Tibial nerve (tissue), 4 donors: Measurements from ENCODE around the gene SMAD1. TPM values are rescaled to one million over a fixed set of nuclear protein-coding genes. Genes with fewer than 3 reads are reported as not detected.

Experiments used
- DNase-seq, 2 donors: peaks; one replicate each; pipeline ENCODE4 v3.0.0-alpha.2; 2019; ENCODE audit warnings: low spot score in 2 of 2
- H3K27ac ChIP-seq, 4 donors: fragments of 200-600 bp; sonication (generic) in 3 of 4; one replicate each; pipeline ENCODE4 v1.5.1; 2017 to 2019; ENCODE audit warnings: mild to moderate bottlenecking in 1 of 4
- H3K27me3 ChIP-seq, 2 donors: fragments of 200-600 bp; sonication (generic) in 1 of 2; one replicate each; pipeline versions ENCODE4 v1.5.1 to v1.6.0; 2017 to 2019
- H3K36me3 ChIP-seq, 3 donors: fragments of 200-600 bp; sonication (generic); one replicate each; pipeline ENCODE4 v1.5.1; 2018 to 2019
- H3K4me1 ChIP-seq, 4 donors: fragments of 200-600 bp; sonication (generic) in 3 of 4; one replicate each; pipeline ENCODE4 v1.5.1; 2017 to 2019
- H3K4me3 ChIP-seq, 4 donors: fragments of 200-600 bp; sonication (generic) in 3 of 4; one replicate each; pipeline ENCODE4 v1.5.1; 2017 to 2019; ENCODE audit warnings: mild to moderate bottlenecking in 1 of 4, moderate library complexity in 1 of 4
- H3K9me3 ChIP-seq, 4 donors: fragments of 200-600 bp; sonication (generic) in 3 of 4; one replicate each; pipeline ENCODE4 v1.5.1; 2017 to 2019
- EP300 ChIP-seq, 2 donors: sonication (generic); formaldehyde crosslinking; IDR thresholded peaks; one replicate each; pipeline ENCODE4 v1.6.1; 2017; ENCODE audit warnings: antibody characterized with exemption in 2 of 2, mild to moderate bottlenecking in 1 of 2
- POLR2A ChIP-seq, 2 donors: fragments of 450-650 bp; IDR thresholded peaks; one replicate each; pipeline ENCODE4 v1.6.1; 2017; ENCODE audit warnings: antibody characterized with exemption in 2 of 2, mild to moderate bottlenecking in 2 of 2, moderate library complexity in 2 of 2
- WGBS, 2 donors: methylation state at CpG; one replicate each; pipeline ENCODE4 v1.1.5; 2018; 5-methylcytosine and 5-hydroxymethylcytosine counted together
- total RNA-seq, 4 donors: library from RNA; depleted of rRNA; stranded (reverse); fragments of >200 nt; gene quantifications; one replicate each; pipeline ENCODE4 v1.1.0, GENCODE V29; 2016
- TF ChIP-seq, protein P1 (sequence below), 5 experiments: fragments of 200-600 bp in 3 of 5; fragments of 450-650 bp in 2 of 5; sonication (generic) in 3 of 5; IDR thresholded peaks; one replicate each; pipeline ENCODE4 v1.5.1; 2016 to 2019; ENCODE audit warnings: antibody characterized with exemption in 5 of 5, mild to moderate bottlenecking in 3 of 5, moderate library complexity in 2 of 5

SMAD1 gene
- total RNA-seq, 4 donors from 2014 or later = 23.8 to 48.6 (median 34.9) TPM

DNA sequence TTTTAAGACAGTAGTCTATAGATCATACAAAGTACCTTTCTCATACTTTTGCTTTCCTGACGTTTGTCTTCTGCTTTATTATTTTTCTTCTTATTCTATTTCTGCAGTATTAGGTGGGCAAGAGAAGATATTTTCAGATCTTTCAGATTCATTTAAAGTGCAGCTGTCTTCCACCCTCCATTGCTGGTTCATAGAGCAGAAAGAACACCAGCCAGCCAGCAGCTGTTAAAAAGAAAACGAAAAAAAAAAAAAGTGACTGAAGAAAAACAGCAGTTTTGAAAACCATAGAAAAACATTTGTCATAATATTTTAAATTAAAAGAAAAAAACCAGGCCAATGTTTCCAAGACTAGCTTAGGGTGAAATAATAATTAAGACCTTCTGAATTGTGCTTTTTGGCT lies 42.9 kb downstream of the SMAD1 start:
- DNase-seq = no peak
- Histone ChIP-seq H3K9me3 (no peaks in the 10 kb centered on the region), H3K4me1 (peaks cover 0 to 36% (median 6%) of the 10 kb centered on the region in 4 donors), H3K27me3 (no peaks in the 10 kb centered on the region), H3K27ac (peak overlapping the region; percentile 13 to 61 (median 38)), H3K4me3 (no peak overlapping the region), H3K36me3 (no peaks in the 10 kb centered on the region)
- WGBS, 2 donors = 40 to 54% methylated on average over 2 of the region's 2 CpGs
- TF ChIP-seq, protein P1, sequence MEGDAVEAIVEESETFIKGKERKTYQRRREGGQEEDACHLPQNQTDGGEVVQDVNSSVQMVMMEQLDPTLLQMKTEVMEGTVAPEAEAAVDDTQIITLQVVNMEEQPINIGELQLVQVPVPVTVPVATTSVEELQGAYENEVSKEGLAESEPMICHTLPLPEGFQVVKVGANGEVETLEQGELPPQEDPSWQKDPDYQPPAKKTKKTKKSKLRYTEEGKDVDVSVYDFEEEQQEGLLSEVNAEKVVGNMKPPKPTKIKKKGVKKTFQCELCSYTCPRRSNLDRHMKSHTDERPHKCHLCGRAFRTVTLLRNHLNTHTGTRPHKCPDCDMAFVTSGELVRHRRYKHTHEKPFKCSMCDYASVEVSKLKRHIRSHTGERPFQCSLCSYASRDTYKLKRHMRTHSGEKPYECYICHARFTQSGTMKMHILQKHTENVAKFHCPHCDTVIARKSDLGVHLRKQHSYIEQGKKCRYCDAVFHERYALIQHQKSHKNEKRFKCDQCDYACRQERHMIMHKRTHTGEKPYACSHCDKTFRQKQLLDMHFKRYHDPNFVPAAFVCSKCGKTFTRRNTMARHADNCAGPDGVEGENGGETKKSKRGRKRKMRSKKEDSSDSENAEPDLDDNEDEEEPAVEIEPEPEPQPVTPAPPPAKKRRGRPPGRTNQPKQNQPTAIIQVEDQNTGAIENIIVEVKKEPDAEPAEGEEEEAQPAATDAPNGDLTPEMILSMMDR (IDR thresholded peaks at IDR 0.05) = no peak
- TF ChIP-seq POLR2A (IDR thresholded peaks at IDR 0.05) (no peak), EP300 (IDR thresholded peaks at IDR 0.05) (no peak)

DNA sequence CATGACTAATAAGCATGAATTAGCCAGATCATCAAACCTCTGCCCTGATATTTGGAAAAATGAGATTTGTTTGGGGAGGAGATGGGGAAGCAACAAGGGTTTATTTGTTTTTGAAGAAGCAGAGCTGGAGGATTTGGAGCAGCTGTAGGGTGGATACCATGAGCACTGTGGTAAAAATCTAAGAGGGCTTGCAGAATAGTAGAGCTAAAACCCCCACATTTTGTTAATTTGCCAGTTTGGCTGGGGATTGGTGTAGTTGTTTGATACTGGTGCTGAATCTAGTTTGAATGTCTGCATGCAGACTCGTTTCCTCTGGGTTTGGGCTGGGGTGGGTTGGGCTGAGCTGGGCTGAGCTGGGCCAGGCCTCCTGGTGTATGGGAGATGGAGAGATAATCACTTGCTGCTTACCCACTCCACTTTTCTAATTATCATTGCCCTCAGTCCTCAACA lies 43.7 kb downstream of the SMAD1 start:
- WGBS, 2 donors = 15 to 27% methylated on average over 1 of the region's 1 CpG
- no peak for DNase-seq
- Histone ChIP-seq H3K27ac (peak overlapping the region; percentile 13 to 61 (median 38)), H3K4me1 (peaks cover 0 to 40% (median 6%) of the 10 kb centered on the region in 4 donors), H3K27me3 (no peaks in the 10 kb centered on the region), H3K36me3 (no peaks in the 10 kb centered on the region), H3K9me3 (no peaks in the 10 kb centered on the region), H3K4me3 (peak overlapping the region in 1 of 4 donors; percentile 0)
- TF ChIP-seq, protein P1 (IDR thresholded peaks at IDR 0.05) = no peak

DNA sequence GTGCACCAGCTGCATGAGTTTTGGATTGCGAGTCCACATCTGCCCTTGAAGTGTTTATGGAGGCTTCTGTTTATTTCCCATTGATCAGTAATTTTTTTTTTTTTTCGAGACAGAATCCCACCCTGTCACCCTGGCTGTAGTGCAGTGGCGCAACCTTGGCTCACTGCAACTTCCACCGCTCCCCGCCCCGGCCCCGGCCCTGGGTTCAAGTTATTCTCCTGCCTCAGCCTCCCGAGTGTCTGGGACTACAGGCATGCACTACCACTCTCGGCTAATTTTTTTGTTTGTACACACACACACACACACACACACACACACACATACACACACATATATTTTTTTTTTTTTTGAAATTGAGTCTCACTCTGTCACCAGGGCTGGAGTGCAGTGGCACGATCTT lies 46.1 kb downstream of the SMAD1 start:
- no peaks in the 10 kb centered on the region for H3K27me3 ChIP-seq
- no peak overlapping the region for H3K4me3 ChIP-seq
- H3K4me1 ChIP-seq = peaks cover 0 to 50% (median 6%) of the 10 kb centered on the region in 4 donors
- TF ChIP-seq POLR2A (IDR thresholded peaks at IDR 0.05) (no peak), EP300 (IDR thresholded peaks at IDR 0.05) (no peak)
- TF ChIP-seq, protein P1 (IDR thresholded peaks at IDR 0.05) = no peak
- no peaks in the 10 kb centered on the region for H3K36me3 ChIP-seq
- 93 to 97% methylated on average over 10 of the region's 10 CpGs for WGBS, 2 donors
- H3K27ac ChIP-seq = no peak overlapping the region
- DNase-seq = no peak
- no peaks in the 10 kb centered on the region for H3K9me3 ChIP-seq

DNA sequence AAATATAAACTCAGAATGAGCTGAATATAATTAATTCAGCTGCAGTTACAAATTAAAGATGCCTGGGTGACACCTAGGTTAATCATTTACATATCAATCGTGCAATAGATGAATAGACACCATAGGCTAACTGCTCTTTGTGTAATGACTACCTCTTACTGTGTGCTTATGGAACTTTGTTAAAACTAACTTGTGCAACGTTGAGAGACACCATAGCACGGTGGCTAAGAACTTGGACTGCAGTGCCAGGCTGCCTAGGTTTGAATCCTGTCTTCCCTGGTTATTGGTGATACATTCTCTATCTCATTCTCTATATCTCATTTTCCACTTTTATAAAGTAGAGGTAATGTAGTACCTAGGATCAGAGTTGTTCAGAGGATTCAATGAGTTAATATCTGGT lies 46.9 kb downstream of the SMAD1 start:
- no peak overlapping the region for H3K4me3 ChIP-seq
- H3K4me1 ChIP-seq = peaks cover 0 to 49% (median 6%) of the 10 kb centered on the region in 4 donors
- H3K9me3 ChIP-seq = no peaks in the 10 kb centered on the region
- DNase-seq = no peak
- H3K27me3 ChIP-seq = no peaks in the 10 kb centered on the region
- WGBS, 2 donors = 90 to 94% methylated on average over 3 of the region's 3 CpGs
- TF ChIP-seq POLR2A (IDR thresholded peaks at IDR 0.05) (no peak), EP300 (IDR thresholded peaks at IDR 0.05) (no peak)
- TF ChIP-seq, protein P1 (IDR thresholded peaks at IDR 0.05) = no peak
- peak overlapping the region in 1 of 4 donors; percentile 19 for H3K27ac ChIP-seq
- H3K36me3 ChIP-seq = no peaks in the 10 kb centered on the region

DNA sequence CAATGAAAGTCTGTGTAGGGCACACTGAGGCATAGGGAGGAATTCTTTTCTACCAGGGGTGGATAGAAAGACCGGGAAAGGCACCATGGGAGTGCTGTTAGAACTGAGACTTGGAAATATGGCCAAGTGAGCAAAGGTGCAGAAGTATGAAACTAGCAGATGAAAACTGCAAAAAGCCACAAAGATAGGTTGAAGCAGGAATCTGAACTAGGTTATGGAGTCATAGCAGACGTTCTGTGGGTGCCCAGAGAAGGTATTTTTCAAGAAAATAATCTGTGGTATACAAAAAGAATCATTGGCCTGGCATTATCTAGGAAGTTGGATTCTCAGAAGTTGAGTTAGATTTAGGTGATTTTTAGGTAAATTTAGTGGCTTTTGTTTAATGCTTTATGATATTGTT lies 48.5 kb downstream of the SMAD1 start:
- Histone ChIP-seq H3K4me1 (peaks cover 0 to 34% (median 4%) of the 10 kb centered on the region in 4 donors), H3K4me3 (no peak overlapping the region), H3K9me3 (no peaks in the 10 kb centered on the region), H3K36me3 (no peaks in the 10 kb centered on the region), H3K27me3 (no peaks in the 10 kb centered on the region), H3K27ac (no peak overlapping the region)
- TF ChIP-seq POLR2A (IDR thresholded peaks at IDR 0.05) = no peak
- TF ChIP-seq EP300 (IDR thresholded peaks at IDR 0.05) = no peak
- TF ChIP-seq, protein P1 (IDR thresholded peaks at IDR 0.05) = no peak
- DNase-seq = no peak
- WGBS, 2 donors = 79 to 81% methylated on average over 2 of the region's 2 CpGs
